C4-2B (cell line): ENCODE data around the gene ZBTB12.

ENCODE experiments used
- CTCF ChIP-seq: fragments of 450-650 bp; conservative IDR thresholded peaks from 2 replicates; pipeline ENCODE4 v1.5.1; 2017; ENCODE audit warnings: mild to moderate bottlenecking
- ZFX ChIP-seq: fragments of 450-650 bp; IDR thresholded peaks from 2 replicates; pipeline ENCODE4 v1.6.1; 2017

GRCh38 chr6:31884528-31885035, 17.3 kb downstream of the ZBTB12 start:
- no peak for TF ChIP-seq CTCF
- no peak for TF ChIP-seq ZFX
